Fibroblast of skin of back (primary cell): ENCODE measurements around the gene THAP11.
"Not testable (repeated sequence)": the region's sequence is repeated elsewhere in the genome, so short reads cannot be mapped to it uniquely, and the experiment has no call there.

Experiments used
- DNase-seq: peaks from one replicate; pipeline ENCODE4 v3.0.0-alpha.2; 2013

The THAP11 gene

DNA sequence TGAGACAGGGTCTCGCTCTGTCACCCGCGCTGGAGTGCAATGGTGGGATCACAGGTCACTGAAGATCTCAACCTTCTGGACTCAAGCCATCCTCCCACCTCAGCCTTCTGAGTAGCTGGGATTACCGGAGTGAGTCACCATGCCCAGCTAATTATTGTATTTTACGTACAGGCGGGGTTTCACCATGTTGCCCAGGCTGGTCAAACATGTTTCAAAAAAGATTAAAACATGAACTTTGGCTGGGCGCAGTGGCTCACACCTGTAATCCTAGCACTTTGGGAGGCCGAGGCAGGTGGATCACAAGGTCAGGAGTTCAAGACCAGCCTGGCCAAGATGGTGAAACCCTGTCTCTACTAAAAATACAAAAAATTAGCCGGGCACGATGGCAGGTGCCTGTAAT lies 4.9 kb upstream of the THAP11 start:
- DNase-seq: not testable (repeated sequence)

DNA sequence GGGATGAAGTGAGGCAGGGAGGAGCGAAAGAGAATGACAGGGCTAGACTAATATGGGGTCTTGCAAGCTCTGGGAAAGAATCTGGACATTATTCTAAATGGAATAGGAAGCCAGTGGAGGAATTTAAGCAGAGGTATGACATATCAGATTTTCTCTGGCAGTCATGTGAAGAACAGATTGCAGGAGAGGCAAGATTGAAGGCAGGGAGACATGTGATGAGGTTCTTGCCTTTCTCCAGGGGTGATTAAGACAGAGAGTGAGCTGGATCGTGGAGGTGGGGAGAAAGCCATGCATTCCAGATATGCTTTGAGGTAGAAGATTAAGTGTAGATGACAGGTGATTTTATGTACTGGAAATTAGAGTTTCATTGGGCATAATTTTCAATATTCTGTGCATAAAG lies 4.3 kb upstream of the THAP11 start:
- no peak for DNase-seq

DNA sequence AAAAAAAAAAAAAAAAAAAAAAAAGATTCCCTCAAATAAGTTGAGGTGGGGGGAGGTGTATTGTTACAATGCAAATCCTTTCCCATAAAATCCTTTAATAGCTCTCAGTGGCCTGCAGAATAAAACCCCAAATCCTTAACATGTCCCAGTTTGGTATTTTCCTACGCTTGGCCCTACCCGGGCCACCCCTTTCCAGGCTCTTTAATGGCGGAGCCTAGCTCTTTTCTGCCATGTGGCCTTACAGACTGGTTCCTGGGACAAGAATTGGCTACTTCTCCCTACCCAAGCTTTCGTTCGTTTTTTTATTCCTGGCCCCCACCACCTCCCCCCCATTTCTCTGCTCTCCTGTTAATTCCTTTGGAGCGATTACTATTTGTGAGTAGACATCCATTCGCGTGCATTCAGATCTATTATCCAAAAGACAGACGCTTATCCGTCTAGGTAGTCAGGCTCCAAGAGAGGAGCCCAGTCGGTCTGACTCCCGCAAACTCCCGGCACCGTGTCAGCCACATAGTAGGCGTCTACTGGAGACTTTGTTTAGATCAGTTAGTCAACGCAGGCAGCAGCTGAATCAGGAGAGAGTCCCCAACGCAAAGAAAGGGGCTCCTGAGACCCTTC lies 813 bp upstream of the THAP11 start:
- DNase-seq: no peak

DNA sequence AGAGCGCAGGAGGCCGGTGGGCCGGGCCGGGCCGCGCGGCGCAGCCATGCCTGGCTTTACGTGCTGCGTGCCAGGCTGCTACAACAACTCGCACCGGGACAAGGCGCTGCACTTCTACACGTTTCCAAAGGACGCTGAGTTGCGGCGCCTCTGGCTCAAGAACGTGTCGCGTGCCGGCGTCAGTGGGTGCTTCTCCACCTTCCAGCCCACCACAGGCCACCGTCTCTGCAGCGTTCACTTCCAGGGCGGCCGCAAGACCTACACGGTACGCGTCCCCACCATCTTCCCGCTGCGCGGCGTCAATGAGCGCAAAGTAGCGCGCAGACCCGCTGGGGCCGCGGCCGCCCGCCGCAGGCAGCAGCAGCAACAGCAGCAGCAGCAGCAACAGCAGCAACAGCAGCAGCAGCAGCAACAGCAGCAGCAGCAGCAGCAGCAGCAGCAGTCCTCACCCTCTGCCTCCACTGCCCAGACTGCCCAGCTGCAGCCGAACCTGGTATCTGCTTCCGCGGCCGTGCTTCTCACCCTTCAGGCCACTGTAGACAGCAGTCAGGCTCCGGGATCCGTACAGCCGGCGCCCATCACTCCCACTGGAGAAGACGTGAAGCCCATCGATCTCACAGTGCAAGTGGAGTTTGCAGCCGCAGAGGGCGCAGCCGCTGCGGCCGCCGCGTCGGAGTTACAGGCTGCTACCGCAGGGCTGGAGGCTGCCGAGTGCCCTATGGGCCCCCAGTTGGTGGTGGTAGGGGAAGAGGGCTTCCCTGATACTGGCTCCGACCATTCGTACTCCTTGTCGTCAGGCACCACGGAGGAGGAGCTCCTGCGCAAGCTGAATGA lies 606 bp downstream of the THAP11 start:
- peak; percentile 55 for DNase-seq

DNA sequence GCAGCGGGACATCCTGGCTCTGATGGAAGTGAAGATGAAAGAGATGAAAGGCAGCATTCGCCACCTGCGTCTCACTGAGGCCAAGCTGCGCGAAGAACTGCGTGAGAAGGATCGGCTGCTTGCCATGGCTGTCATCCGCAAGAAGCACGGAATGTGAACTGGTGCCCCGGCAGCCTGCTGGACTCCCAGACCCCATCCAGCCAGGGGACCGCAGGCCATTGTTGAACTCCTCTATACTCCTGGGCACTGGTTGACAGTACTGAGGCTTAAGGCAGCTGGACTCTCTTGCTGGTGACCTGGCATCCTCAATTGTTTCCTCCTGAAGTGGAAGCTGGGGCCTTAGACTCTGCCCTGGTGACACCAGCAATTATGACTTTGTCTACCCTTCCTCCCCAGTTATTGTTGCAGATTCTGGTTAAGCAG lies 1.2 kb downstream of the THAP11 start:
- peak; percentile 24 for DNase-seq

DNA sequence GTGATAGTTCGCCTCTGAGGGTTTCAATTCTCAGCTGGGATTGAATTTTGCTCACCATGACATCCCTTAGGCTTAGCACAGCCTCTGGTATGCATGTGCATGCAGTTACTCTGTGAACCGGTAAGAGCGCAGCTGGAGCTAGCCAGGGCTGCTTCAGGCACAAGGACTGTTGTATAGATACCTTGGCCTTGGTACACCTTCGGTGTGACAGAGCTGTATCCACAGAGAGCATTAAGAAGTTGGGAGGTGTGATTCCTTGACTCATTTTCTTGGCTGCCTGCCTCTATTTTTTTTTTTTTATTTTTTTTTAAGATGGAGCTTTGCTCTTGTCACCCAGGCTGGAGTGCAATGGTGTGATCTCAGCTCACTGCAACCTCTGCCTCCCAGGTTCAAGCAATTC lies 2.4 kb downstream of the THAP11 start:
- peak; percentile 41 for DNase-seq

DNA sequence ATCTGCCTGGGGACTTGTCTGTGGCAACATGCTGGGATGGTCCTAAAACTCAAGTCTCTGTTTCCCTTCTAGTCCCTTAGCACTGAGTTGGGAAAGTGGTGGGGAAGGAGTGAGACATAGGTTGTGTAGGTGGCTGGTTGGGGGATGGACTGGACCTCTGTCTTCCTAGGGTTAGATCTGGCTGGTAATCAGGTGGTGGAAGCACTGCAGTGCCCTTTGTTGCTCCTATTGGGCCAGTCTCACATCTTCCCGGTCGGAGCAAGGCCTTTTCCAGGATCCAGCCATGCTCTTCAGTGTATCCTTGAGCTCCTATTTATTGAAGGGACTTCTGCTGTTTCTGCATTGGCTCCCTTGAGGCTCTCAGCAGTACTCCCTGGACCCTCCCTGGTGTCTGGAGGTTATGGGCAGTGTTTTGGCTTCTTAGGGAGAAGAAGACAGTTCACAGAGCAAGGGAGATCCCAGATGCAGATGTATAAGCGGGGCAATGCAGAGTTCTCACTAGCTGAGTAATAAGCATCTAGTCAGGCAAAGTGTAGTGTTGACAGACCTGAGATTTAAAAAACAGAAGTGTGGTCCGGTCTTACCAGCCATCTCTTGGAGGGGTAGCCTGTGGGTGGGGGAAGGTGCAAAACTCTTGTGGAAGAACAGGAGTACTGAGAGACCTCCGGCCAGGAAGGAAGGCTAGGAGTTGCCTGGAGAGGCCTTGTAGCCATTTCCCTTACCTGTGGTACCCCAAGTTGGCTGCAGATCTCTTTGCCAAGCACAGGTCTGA lies 3.4 kb downstream of the THAP11 start:
- DNase-seq: no peak

DNA sequence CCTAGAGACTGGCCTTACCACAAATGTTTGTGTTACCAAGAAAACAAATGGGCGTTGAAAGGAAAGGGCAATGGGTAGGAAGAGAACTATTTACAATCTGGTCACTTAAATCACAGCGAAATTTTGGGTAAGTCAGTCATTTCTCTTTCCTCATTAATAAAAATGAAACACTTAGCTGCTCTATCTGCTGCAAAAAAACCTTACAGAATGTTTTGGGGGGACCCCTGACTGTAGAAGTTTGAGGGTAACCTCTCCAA lies 3.9 kb downstream of the THAP11 start:
- no peak for DNase-seq

DNA sequence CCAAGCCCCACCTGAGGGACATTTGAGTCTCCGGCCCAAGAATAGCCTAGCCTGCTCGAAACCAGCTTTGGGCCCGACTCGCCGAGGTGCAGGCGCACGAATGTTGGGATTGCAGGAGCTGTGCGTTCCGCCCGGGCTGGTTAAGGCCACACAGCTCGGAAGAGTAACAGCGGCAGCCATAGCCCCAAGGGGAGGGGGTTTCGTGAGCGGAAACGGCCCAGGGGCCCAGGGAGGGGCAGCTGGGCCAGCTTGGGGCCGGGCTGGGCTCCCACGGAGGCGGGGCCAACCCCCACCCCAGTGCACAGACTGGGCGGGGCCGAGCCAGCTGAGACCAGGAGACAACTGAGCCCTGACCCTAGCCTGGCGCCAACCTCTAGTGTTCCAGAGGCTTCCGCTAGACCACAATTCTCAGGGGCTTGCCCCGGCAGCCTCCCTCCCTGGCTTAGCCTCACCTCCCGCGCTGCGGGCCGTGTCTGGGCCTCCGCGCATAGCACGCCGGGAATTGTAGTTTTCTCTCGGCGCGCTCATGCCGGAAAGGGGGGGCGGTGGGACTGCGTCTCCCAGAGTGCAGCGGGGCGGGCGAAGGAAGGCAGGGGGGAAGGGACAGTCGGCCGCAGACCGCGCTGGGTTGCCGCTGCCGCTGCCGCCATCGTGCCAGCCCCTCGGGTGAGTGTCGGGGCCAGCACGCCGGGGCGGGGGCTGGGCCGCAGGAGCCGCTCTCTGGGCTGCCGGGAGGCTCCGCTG lies 4.4 kb downstream of the THAP11 start, which contains the start of gene NUTF2:
Gene NUTF2, plus strand, starts transcription at position 614 of the 744 bp plus-strand sequence. CDS start 18,198 bp downstream, outside the sequence.
- peak; percentile 96 for DNase-seq

DNA sequence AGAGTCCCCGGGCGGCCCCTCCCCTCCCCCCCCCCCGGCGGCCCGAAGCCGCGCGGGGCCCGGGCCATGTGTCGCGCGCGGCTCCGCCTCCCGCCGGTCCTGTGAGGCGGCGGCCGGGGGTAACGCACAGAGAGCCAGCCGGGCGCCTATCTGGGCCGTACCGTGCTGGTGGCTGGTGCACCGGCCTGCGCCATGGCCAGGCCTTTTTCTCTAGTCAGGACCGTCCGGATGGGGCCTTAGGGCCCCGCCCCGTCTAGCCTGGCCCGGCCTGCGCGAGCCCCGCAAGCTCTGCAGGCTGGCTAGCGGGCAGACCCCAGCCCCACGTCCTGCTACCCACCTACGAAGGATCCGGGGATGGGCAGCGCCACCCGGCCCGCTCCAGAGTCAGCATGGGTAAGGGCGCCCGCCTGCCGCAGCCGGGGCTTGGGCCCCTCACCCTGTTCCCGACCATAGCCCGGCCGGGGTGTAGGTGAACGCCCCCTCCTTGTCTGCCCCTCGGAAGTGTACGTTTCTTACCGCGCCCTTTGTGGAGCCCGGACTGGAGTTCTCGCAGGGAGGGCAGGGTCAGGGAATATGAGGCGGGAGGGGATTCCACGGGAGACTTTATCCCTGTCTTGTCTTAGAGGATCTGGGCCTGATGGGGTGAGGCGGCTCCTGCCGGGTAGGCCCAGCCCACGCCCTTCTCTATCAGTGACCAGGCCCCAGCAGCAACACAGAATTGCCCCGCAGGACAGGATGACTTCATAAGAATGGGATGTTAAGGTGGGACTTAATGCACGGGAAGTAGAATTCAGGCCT lies 5.1 kb downstream of the THAP11 start, which contains the start of gene CENPT:
Gene CENPT, minus strand, starts transcription at position 630 of the 798 bp plus-strand sequence. CDS start 13,834 bp downstream, outside the sequence.
- peak; percentile 72 for DNase-seq

DNA sequence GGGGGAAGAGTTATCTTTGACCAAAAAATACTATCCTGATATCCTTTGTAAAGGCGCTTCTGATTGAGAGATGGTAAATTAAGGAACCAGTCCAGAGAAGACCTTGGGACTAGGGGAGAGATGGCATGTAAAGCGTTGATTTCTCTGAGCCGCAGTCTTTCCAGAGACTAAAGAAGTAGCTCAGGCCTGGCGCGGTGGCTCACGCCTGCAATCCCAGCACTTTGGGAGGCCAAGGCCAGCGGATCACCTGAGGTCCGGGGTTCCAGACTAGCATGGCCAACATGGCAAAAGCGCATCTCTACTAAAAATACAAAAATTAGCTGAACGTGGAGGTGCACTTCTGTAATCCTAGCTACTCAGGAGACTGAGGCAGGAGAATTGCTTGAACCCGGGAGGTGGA lies 6.0 kb downstream of the THAP11 start:
- DNase-seq: no peak

DNA sequence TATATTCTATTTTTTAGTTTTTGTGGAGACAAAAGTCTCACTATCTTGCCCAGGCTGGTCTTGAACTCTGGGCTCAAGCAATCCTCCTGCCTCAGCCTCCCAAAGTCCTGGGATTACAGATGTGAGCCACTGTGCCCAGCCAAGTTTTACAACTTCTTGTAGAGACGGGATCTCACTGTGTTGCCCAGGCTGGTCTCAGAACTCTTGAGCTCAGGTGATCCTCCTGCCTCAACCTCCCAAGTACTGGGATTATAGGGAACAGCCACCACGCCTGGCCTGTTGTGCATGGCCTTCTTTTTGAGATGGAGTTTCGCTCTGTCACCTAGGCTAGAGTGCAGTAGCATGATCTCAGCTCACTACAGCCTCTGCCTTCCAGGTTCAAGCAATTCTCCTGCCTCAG lies 11.6 kb downstream of the THAP11 start:
- no peak for DNase-seq

DNA sequence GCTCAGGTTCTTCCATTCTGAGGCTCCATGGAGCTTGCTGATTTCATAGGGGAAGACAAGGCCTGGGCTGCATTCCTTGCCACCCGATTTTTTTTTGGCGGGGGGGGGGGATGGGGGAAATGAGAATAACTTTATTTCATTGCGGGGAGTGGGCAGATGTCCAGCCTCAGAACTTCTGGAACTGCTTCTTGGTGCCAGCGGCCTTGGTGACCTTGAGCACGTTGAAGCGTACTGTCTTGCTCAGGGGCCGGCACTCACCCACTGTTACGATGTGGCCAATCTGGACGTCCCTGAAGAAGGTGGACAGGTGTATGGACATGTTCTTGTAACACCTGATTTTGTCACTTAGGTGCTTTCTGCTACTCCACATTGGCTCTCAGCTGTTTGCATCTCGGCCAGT lies 13.7 kb downstream of the THAP11 start:
- no peak for DNase-seq

DNA sequence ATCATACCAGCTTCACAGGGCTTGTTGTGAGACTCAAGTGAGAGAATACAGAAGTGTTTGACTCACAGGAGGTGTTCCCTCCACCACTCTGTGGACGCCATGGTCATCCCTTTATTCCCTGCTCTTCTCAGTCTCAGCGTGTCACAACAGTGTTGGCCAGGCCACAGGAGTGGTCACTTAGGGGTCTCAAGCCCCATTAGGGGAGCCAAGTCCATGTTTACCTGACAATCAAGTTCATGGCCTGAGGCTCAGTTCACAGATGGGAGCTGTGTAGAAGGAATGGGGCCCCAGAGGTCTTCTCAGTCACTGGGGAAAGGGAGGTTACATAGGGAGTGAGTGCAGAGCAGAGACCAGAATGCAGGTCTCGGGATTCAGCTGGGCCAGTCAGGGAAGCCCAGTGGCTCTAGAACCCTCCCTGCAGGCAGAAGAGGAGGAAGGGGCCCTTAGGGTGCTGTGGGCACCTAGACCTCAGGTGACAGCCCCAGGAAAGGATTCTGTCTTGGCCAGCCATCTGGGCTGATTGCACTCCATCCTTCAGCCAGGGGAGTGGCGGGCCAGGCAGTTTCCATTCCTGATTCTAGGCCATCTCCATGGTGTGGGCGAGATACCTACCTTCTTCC lies 14.9 kb downstream of the THAP11 start:
- DNase-seq: no peak

DNA sequence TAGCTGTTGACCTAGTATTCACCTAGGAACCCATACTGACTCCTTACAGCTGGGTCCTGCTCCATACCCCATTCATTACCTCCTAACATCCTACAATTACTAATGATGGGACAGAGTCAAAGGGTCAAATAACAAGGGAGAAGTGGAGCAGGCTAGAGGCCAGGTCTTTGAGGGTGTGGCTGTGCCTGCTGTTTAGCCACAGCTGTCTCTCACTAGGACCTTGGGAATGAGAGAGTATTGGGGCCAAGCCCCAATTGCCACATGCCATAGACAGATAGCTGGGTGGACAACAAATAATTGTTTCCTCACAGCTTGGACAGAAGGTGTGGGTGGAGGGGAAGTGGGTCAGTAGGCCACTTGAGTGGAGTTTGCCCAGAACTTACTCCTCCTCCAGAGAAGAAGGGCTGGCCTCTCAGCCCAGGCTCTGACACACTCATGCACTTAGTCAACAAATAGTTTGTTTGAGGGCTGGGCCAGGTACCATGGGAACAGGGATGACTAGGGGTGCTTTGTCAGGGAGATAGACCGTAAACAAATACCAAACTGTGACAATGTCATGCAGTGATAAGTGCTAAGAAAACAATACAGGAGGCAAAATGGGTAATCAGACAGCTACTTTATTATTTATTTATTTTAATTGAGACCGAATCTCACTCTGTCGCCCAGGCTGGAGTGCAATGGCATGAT lies 15.6 kb downstream of the THAP11 start:
- DNase-seq: peak; percentile 88

DNA sequence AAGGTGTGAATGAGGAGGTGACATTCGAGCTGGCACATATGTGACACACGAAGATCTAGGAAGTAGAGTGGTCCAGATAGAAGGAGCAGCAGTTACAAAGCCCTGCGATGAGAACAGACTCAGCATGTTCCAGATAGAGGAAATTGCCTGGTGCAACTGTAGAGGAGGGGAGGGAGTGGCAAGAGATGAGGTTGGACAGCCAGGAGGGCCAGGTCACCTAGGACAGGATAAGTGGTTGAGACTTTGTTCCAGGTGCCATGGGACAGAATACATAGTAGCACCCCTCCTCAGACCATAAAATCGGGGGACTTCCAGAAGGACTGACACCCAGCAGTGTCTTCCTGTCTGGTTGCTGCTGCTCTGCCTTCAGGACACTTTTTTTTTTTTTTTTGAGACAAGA lies 16.4 kb downstream of the THAP11 start:
- DNase-seq: no peak

DNA sequence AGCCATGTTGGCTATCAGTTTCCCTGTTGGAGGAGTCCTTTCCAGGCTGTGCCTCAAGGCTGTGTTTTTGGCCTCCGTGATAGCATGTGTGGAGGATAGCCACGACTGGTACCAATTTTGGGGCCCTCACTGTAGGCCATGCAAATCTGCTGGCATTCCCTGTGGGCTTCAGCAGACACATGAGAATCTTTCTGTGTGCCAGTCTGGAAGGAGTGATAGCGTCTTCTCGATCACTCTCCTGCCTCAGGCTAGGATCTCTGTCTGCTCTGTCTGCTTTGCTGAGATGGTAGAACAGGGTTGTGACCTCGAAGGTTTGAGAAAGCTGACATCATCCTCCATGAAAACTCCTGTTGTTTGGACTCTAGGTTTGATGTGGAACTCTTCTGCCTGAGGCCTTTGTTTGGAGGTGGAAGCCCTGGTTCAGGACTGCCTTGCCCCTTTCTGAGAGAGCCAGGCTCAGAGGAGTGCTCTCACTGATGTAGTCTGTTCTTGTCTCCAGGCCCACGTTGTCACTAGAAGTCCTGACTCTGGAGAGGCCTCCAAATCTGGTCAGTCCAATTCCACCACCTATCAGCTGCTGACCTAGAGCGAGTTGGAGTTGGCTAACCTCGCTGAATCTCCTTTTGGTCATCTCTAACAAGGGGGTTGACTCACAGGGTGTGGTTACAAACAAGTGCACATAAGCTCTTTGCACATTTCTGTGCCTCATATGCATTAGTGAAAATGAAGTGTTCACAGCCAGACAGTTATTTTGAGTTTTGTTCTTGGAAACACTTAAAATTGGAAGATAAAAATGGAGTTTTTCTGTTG lies 18.7 kb downstream of the THAP11 start:
- no peak for DNase-seq

DNA sequence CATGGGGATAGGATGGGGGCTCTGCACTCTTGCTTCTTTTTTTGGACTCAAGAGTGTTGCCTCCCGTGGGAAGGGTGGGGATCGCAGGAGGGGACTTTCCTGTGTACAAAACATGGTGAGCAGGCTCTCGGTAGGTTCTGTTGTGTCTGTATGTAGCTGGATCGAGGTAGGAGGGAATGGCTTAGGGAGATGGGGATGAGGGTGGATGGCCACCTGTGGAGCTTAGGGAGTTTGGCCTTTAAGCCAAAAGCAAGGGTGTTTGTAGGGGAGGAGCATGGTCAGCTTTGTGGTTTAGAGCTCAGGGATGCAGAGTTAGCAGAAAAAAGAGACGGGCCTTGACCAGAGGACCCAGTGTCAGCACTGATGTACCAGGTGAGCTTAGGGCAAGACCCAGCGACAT lies 19.8 kb downstream of the THAP11 start:
- DNase-seq: no peak

DNA sequence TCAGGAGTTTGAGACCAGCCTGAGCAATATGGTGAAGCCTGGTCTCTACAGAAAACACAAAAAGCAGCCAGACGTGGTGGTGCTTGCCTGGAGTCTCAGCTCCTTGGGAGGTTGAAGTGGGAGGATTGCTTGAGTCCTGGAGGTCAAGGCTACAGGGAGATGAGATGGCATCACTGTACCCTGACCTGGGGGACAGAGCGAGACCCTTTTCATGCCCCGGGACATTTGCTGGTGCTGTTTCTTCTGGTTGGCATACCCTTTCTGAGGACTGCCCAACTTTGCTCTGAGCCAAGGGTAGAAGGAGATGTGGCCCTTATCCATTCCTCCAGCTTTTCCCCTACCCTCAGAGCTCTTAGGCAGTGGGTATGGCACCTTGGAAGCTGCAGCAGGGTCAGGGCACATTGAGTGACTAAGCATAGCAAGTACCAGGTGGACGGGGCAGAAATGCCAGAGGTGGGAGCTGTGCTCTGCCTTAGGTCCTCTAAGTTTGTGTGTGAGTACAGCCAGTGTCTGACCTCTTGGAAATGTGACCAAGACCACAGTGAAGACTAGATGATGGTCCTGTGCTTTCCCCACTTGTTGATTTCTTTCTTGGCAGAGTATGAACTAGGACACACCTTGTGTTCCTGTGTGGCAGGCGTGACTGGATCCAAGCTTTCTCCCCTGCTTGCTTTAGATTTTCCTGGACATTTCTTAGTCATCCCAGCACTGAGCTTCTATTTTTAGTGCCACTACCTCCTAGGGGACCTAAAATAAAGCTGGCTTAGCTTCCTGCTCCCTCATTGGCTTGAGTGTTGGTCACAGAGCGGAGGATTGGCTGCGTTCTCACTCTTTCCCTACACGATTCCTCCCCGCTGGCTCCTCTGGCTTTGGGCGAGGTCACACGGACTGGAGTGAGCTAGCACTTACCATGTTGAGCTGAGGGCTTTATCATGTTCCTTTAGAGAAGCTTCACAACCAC lies 20.8 kb downstream of the THAP11 start:
- DNase-seq: peak; percentile 91
